ENCODE measurements around the gene NFIA.
"Not testable (repeated sequence)": the region's sequence is repeated elsewhere in the genome, so short reads cannot be mapped to it uniquely, and the experiment has no call there.

The NFIA gene

DNA sequence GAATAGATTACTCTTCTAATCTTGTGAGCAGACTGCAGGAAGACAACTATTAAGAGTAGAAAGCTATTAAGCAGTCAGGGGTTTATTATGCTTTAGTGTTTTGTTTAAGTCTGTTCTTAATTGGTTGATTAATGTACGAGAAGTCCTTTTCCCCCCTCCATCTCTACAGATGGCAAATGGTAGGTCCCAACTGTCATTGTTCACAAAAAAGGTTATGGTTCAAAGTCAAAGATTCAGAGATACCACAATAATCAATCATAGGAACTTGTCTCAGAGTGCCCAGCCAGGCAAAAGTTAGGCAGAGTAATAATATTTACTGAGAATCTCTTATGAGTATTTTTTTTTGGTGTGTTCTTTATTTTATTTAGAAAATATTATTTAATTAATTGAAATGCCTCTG is 26.8 kb downstream of the NFIA start:
- DNase-seq: no peak

DNA sequence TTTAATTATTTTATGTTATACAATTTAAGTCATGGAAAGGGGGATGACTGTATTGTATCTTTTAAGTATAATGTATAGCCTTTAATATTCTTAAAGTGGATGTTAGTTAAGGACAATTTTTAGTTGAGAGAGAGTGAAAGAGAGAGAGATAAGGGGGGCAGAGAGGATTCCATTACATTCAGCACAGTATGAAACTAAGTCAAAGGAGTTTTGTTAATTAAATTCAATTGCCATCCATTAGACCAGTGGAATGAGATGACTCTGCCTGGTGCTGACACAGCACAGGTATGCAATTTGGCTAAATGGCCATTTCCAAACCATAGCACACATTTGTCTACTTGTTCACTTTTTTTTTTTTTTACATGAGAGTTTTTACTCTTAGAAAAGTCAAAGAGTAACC is 27.5 kb downstream of the NFIA start:
- DNase-seq: no peak

DNA sequence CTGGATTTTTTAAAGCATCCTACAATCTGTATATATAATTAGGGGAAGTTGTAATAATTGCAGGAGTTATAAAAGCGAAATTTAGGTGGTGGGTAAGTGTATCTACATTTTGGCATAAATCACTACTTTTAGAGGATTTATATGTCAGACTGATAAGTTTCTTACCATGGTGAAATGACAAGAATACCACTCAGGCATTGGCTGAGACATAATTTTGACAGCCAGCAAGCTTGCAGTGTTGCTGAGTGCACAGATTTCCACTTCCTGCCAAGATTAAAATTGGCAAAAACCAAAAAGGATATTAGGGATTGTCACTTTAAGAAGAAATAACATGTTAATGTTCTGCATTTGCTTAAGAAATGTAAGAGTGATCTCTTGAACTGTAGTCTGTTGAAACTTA is 28.2 kb downstream of the NFIA start:
- DNase-seq: no peak

DNA sequence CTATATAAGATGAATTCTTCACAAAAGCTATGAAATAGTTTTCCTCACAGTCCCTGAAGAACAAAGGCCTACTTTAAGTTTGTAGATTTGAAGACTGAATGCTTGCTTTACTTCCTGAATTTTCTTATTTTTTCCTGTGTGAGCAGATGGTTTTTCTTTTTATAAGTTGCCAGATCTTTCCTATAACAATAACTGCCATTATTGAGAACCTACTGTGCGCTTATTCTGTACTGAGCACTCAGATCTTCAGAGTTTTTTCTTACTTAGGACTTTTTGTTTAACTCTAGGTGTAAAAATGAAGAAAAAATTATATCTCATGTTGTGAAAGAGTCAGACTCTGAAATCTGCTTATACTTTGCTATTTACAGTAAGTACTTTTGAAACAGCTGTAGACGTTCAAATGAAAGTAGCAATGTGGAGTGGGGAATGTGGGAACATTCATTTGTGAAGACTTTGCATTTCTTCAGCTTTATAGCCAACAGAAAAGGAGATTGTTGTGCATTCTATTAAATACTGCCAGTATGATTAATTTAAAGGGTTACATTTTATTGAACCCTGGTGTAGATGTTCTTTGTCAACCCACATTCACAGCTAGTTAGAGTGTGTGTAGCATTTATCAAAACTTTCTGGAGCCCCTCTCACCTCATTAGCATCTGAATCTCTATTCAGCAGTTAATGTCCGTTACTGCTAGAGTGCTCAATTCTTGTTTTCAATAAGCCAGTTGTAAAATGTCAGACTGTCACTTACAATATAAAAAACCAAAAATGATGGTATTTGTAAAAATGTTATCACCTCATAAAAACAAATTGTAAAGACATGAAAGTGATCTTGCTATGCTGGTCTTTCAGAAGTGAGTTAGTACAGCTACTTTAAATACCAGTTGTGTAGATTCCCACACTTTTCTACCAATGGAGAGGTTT is 29.0 kb downstream of the NFIA start:
- DNase-seq: no peak

DNA sequence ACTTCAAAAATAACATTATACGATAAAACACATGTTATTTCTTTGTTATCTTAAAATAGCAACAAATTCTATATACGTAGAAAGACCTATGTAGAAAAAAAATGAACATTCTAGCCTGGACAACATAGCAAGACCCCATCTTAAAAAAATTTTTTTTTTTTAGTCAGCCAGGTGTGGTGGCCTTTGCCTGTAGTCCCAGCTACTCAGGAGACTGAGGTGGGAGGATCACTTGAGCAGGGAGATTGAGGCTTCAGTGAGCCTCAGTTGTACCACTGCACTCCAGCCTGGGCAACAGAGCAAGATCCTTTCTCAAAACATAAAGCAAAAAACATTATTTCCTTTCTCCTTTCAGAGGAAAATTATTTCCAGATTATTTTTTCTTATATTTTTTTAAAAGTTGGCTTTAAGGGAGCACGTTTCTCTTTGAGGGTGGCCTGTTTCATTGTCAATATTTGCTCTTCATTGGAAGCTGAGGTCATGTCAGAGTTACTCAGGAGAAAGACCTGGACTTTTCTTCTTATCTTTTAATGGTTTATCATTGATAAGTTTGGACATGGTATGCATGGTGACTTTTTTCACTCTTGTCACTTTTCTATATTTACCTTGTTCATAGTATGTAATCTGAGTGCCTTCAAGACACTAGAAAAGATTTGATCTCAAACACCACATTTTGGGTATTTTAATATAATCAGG is 32.0 kb downstream of the NFIA start:
- no peak for DNase-seq

DNA sequence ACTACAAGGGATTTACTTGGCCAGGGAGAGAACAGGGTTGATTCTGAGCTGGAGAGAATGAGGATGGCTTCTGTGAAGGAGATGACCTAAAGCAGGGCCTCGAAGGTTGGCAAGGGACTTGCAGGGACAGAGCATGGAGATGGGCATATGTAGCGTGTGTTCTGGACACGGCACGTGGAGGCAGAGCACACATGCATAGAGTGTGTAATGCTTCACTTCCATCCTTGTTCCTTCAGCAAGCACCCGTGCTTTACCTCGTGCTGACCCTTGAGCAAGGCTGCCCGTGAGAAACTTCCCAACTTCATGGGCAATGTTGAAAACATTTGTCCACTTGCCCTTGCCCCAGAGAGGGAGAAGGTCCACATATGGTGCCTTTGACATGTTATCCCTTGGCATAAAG is 33.1 kb downstream of the NFIA start:
- DNase-seq: no peak

DNA sequence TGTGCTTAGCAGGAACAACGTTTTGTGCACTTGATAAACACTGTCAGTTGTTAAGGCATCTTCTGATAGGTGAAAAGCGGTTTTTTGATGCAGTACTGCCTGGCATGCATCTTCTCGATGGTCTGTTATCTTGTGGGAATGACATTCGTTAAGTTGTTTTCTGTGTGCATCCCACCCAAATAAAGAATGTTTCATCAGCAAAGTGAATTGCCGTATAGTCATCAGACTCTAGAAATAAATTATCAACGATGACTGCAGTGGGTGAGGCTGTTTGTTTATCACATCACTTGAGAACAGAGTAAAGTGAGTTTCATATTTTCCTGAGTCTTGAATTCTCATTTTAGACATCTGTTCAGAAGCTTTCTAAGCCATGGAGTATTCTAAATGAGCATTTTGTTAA is 34.1 kb downstream of the NFIA start:
- DNase-seq: no peak

DNA sequence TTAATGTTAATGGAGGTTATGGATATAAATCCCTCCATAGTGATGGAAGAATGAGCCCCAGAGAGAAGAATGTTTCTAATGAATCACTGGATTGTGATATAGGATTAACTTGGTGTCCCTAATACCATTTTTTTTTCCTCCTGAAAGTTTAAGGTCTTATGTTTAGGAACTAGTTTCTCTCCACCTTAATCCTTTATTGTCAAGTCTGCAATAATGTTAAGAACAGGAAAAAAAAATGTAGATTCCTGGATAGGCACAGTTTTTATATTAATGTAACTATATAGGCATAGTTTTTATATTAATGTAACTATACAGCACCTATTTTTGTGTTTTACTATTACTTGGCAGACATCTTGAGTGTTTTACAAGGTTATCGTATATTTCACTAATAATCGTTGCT is 34.9 kb downstream of the NFIA start:
- DNase-seq: no peak

DNA sequence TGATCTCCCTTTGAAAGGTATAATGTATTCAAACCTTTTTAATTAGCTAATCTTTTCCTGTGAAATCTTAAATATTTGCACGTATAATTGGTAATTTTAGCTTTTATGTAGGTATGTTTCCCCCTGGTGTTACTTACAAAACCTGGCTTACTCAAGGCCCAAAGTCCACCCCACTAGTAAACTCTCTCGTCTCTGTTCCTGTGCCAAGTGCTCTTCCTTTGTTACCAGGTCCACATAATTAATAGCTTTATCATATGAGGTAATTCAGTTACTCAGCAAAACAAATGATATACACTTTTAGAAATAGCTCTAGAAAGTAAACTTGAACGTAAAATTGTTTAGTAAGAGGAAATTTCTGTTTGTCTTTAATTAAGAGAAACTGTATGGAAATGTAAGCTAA is 36.7 kb downstream of the NFIA start:
- no peak for DNase-seq

DNA sequence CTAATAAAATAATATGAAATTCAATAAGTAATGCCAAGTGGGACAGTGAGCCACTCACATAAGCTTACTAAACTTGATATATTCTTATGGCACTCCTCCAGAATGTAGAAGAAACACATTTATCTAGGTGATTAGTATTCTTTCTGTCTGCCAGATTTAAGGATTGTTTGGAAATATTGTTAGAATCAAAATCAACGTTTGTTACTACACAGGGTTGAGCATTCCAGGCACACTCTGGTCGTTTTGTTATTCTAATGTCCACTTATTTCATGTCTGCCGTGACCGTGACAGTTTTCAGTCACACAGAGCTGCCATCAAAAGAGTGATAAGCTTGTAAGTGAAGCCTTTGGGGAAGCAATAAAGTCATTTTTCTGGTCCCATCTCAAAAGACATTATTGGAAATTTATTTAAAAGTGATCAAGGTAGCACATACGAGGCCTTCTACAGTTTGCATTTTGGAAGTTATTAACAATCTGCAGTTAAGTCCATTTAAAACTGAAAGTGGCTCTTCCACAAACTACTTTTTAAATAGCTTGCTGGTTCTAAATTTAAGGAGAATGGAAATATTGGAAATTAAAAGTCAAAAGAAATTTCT is 38.0 kb downstream of the NFIA start:
- DNase-seq: no peak

DNA sequence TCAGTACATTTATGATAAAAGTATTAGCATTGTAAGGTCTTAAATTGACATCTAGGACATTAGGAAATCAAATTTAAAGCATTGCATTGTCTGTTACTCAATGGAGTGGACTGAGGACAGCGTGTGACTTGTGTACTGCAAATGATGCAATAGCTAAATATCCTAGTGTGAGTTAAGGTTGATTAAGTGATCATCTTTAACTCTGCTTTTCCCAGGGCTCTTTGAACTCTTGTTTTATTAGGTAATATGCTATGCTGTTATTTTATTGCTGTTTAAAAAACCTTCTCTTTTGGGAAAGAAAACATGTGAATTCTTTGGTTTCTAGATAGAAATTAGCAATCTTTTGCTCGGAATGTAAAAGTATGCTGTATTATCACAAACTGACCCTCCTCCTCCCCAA is 38.6 kb downstream of the NFIA start:
- DNase-seq: no peak

DNA sequence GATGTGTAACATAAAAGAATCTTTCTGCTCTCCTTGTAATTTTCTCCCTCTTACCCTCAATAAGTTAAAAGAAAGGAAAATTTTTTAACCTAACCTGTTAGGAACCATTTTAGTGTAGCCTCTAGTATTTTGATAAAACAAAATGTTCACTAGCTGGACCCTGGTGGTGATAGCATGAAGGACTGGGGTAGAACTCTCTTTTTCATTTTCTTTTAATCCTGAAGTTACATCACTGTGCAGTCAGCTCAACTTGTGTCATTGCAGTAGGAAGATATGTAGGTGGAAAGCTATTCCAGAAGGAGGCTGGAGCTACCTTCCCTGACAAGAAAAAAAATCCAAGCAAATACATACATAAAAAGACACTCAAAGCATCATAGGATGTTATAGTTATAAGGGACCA is 39.3 kb downstream of the NFIA start:
- DNase-seq: no peak

DNA sequence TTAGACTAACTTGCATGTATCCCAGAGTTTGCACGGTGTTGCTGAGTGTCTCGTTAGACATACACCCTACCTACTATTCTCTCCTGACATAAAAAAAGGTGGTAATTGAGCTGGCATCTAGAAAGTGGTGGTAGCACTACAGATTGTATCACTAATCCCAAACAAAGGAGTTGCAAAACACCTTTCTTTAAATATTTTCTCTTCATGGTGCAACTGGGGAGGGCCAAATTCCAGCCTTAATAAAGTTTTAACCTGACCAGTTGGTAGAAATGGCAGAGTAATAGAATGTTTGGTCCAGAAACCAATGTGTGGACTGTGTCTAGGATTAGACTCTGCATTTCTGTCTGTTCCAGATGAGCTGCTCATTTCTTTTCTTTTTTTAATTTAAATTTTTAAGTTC is 40.0 kb downstream of the NFIA start:
- no peak for DNase-seq

DNA sequence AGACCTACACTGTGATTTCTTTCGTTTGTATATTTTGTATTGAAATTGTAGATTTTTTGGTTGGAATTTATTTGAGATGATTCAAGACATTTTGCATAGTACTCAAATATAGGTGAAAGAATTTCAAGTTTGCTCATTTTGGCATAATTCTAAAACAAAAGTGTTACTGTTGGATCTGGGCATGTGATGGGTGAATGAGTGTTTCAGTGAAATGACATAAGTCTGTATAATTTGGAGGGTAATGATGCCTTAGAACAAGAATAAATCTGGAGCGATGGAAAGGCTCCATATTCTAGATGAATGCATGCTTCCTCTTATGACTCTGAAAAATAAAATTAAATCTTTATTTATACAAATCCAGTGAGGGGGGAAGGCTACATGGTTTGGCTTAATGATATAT is 41.0 kb downstream of the NFIA start:
- no peak for DNase-seq

DNA sequence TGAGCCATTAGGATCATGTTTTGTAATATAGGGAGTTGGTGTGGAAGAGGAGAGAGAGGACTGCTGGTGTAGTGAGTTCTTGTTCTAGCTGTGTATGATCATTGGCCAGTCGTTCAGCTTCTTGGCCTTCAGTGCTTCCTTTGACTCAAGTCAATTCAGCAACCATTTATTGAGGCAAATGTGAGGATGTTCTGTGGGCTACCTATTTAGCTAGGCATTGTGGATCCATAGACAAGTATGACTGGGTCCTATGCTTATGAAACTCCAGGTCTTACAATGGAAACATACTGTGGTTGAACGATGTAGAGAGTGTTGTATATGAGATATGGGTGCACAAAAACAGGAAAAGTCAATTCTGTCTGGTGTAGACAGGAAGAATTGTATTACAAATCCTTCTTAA is 41.7 kb downstream of the NFIA start:
- DNase-seq: no peak

DNA sequence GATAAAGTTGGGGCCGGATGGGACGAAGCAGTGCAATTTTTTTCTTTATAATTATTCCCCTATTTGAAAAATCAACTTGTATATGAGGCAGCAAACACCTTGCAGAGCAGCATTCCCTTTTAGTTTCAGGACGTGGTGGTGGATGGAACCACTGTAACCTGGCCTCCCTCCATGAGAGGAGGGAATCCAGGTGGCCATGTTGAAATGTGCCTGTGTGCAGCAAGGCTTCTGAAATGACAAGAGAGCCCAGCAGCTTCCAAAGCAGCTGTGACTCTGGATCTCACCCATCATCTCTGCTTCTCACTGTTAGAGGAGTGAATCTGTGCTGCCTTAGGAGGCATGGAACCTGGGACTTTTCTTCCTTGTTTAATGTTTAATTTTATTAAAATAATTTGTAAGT is 42.3 kb downstream of the NFIA start:
- DNase-seq: no peak

DNA sequence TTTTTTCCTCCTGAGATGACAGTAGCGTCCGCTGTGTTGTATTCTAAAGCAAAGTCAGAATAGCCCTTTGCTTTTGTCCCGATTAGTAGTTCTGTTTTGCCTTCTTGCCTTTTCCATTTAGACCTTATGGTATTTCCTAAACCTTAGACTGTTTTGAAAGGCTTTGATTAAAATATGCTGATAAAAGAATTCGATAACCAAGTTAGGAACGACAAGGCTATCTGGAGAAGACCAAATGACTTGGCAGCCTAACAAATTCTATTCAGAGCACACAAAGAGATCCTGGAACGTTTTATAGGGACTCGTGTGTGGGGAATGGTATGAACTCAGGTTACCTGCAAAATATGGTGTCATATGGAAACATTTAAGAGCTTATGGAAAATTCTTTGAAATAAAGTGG is 42.9 kb downstream of the NFIA start:
- no peak for DNase-seq

DNA sequence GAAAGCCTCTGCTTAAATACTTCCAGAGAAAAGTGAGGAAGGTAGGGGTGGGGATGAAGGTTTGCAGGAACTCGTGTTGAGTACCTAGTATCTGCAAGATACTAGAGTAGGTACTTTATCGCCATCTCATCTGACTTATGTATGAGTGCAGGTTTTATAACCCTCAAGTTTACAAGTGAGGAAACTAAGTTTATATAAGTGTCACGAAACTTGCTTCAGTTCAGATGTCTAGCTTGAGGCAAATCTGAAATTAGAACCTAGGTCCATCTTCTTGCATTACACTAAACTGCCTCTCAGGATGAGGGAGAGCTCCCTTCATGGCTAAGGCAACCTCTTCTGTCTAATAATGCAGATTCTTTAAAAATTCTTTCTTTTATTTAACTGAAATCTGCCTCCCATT is 43.5 kb downstream of the NFIA start:
- no peak for DNase-seq

DNA sequence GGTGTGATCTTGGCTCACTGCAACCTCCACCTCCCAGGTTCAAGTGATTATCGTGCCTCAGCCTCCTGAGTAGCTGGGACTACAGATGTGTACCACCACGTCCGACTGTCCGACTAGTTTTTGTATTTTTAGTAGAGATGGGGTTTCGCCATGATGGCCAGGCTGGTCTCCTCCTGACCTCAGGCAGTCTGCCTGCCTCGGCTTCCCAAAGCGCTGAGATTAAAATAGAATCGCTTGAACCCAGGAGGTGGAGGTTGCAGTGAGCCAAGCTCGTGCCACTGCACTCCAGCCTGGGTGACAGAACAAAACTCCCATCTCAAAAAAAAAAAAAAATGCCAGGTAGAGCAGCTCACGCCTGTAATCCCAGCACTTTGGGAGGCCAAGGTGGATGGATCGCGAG is 44.5 kb downstream of the NFIA start:
- not testable (repeated sequence) for DNase-seq

DNA sequence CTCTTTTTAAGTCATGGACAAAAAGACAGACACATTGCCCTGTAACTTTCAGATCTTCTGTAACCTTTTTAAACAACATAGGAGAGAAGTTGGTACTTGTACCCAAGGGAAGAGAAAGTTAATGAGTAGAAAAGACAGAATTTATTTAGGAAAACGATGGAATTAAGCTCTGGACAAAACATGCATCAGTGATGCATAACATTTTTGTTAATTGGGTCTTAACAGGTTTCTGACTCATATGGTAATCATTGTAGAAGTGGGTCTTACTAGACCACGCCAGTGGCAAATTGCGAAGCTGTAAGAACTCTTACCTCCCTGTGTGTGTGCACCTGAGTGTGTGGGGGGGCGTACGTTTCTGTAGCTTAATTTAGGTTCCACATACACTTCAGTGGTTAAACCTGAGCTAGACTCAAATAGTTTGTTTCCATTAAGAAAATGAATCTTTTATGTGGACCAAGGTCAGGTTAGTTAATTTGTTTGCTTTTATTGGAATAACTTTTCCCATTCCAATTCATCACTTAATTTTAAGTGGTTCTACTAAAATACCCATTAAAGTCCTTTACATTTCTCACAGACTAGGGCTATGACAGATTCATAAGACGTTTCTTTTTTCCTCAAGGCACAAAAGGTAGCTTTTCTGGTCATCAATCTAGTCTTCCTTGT is 48.1 kb downstream of the NFIA start:
- no peak for DNase-seq

DNA sequence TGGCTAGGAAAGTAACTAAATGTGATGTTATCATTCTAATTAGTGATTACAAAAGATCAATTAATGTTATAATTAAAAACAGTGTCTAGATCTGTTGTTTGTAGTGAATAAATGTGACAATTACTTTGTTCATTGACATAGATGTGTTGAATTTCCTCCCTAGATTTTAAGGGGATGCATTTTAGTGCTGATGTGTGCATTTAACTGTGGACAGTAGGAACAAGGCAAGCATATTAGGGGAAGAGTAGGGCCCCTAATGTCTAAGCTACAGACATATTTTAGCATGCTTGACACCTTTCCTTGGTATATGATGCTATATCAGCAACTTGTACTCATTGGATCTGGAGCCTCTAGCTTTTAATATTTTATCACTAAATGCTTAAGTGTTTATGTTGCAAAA is 48.9 kb downstream of the NFIA start:
- DNase-seq: no peak

DNA sequence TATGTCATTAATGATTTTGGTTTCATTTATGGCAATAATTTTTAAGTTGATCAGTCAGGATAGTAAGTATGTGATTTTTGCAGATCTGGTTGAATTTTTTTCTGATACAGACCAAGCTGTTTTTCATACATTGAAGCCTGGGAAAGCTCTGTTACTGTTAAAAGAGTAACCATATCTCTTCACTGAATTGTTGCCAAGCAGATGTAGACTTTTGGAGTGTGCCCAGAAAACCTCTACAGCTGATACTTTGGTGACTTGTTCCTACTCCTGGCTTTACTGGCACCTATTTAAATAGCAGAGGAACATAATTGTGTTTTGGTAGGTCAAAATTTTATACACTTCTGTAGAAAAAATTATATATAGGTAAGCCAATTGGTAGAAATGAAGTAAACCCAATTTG is 49.4 kb downstream of the NFIA start:
- DNase-seq: no peak

DNA sequence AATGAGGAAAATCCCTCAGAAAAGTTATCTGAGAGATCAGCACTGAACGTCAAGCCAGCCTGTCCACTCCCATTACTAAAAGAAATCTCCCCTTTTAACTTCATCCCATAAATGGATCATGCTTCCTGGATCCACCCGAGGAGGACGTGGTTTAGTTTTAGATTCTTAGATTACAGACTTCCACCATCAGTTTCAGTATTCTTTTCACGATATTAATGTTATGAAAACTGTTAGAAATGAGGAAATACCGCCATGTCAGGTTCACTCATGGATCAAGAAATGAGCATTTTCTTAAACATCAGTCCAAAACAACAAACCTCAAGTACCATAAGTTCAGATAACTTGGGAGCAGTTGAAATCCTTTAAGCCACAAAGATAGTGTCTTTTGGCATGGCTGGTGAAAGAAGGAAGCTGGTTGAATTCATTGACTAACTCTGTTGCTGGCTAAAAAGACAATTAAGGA is 49.8 kb downstream of the NFIA start:
- no peak for DNase-seq
